ENCODE data around the gene SLC25A19.

GRCh38 chr17:75232786-75233185 lies 56.4 kb downstream of the SLC25A19 start:
- TF ChIP-seq CTCF (IDR thresholded peaks at IDR 0.05; ENCODE audit: low read depth, low read length) = no peak
- TF ChIP-seq, protein P1, sequence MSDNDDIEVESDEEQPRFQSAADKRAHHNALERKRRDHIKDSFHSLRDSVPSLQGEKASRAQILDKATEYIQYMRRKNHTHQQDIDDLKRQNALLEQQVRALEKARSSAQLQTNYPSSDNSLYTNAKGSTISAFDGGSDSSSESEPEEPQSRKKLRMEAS (IDR thresholded peaks at IDR 0.05; ENCODE audit: low read depth, low read length) = no peak
